ENCODE measurements around the gene PHLDB2. TPM values are rescaled to one million over a fixed set of nuclear protein-coding genes. Genes with fewer than 3 reads are reported as not detected.

PHLDB2 gene
- total RNA-seq, 6 donors from 2014 or later, result 22.4 to 67.1 (median 42.7) TPM

- peak in 1 of 2 donors; percentile 31 for ATAC-seq (ENCODE audit: low FRiP score in 2 of 2)
- peaks cover 9 to 13% (median 11%) of the 10 kb centered on the region in 4 donors for H3K4me1 ChIP-seq
- H3K27me3 ChIP-seq, result peaks cover 0 to 3% (median 0%) of the 10 kb centered on the region in 4 donors
- H3K9me3 ChIP-seq, result no peaks in the 10 kb centered on the region
- H3K27ac ChIP-seq, result no peak overlapping the region
- DNase-seq, result no peak
- WGBS, 2 donors, result 72 to 80% methylated on average over 8 of the region's 8 CpGs
- TF ChIP-seq POLR2AphosphoS5 (IDR thresholded peaks at IDR 0.05) (no peak), POLR2A (IDR thresholded peaks at IDR 0.05) (no peak), EP300 (IDR thresholded peaks at IDR 0.05) (no peak)
- TF ChIP-seq, protein P1, sequence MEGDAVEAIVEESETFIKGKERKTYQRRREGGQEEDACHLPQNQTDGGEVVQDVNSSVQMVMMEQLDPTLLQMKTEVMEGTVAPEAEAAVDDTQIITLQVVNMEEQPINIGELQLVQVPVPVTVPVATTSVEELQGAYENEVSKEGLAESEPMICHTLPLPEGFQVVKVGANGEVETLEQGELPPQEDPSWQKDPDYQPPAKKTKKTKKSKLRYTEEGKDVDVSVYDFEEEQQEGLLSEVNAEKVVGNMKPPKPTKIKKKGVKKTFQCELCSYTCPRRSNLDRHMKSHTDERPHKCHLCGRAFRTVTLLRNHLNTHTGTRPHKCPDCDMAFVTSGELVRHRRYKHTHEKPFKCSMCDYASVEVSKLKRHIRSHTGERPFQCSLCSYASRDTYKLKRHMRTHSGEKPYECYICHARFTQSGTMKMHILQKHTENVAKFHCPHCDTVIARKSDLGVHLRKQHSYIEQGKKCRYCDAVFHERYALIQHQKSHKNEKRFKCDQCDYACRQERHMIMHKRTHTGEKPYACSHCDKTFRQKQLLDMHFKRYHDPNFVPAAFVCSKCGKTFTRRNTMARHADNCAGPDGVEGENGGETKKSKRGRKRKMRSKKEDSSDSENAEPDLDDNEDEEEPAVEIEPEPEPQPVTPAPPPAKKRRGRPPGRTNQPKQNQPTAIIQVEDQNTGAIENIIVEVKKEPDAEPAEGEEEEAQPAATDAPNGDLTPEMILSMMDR (IDR thresholded peaks at IDR 0.05), result no peak
- no peak overlapping the region for H3K4me3 ChIP-seq
- H3K36me3 ChIP-seq, result no peaks in the 10 kb centered on the region
These were observed 143.3 kb downstream of the PHLDB2 start for GRCh38 chr3:112002096-112002971.

GRCh38 chr3:112003321-112004080, 144.4 kb downstream of the PHLDB2 start:
- no peaks in the 10 kb centered on the region for H3K9me3 ChIP-seq
- H3K4me3 ChIP-seq, result no peak overlapping the region
- H3K27me3 ChIP-seq, result peaks cover 0 to 3% (median 0%) of the 10 kb centered on the region in 4 donors
- 71 to 86% methylated on average over 3 to 4 of the region's 4 CpGs for WGBS, 2 donors
- ATAC-seq (ENCODE audit: low FRiP score in 2 of 2), result no peak
- no peak for DNase-seq
- H3K27ac ChIP-seq, result no peak overlapping the region
- H3K4me1 ChIP-seq, result peaks cover 8 to 11% (median 10%) of the 10 kb centered on the region in 4 donors
- H3K36me3 ChIP-seq, result no peaks in the 10 kb centered on the region
- TF ChIP-seq POLR2A (IDR thresholded peaks at IDR 0.05), result no peak
- no peak for TF ChIP-seq EP300 (IDR thresholded peaks at IDR 0.05)
- TF ChIP-seq POLR2AphosphoS5 (IDR thresholded peaks at IDR 0.05), result no peak
- TF ChIP-seq, protein P1 (IDR thresholded peaks at IDR 0.05), result no peak

DNA sequence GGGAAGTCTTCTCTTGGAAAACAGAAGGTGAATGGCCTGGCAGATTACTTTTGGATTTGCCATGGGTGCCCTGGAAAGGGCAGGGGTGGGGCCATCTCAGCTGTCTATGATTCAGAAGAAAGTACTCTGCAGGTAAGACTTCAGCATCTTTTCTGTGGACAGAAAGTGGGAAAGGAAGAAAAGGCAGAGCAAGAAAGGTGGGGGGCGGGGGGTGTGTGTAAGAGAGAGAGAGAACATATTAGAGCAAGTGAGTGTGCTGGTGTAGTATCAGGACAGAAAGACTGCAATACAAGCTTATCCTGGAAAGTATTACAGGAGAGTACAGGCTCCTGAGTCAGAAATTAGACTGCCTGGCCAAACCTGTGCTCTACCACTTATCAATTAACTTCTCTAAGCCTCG, 145.1 kb downstream of the PHLDB2 start:
- Histone ChIP-seq H3K4me3 (no peak overlapping the region), H3K36me3 (no peaks in the 10 kb centered on the region), H3K9me3 (no peaks in the 10 kb centered on the region), H3K27me3 (peaks cover 0 to 3% (median 0%) of the 10 kb centered on the region in 4 donors), H3K27ac (no peak overlapping the region), H3K4me1 (peaks cover 3 to 4% (median 4%) of the 10 kb centered on the region in 4 donors)
- ATAC-seq (ENCODE audit: low FRiP score in 2 of 2) (no peak), DNase-seq (no peak)
- WGBS, 2 donors, result 80 to 87% methylated on average over 2 of the region's 2 CpGs
- TF ChIP-seq POLR2AphosphoS5 (IDR thresholded peaks at IDR 0.05) (no peak), POLR2A (IDR thresholded peaks at IDR 0.05) (no peak), EP300 (IDR thresholded peaks at IDR 0.05) (no peak)
- TF ChIP-seq, protein P1 (IDR thresholded peaks at IDR 0.05), result no peak

DNA sequence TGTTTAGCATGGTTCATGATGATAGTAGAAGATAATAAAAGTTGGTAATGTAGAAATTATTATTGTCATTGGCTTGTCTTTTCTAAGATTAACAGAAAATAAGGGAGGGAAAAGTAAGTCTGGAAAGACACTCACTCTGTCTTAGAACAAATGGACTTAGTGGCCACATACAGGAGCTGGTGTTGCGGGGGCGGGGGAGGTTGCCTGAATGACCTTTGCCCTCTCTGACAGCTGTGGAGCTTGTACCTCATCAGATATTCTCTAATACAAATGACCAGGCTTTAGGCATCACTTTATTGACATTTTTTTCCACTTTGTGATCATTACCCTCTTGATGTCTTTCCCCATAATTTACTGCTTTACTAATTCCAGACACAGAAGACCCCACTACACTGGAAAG, 145.6 kb downstream of the PHLDB2 start:
- no peaks in the 10 kb centered on the region for H3K27me3 ChIP-seq
- ATAC-seq (ENCODE audit: low FRiP score in 2 of 2) (no peak), DNase-seq (no peak)
- H3K9me3 ChIP-seq, result no peaks in the 10 kb centered on the region
- no peak overlapping the region for H3K27ac ChIP-seq
- WGBS, 2 donors, result 79 to 92% methylated on average over 2 of the region's 2 CpGs
- TF ChIP-seq, protein P1 (IDR thresholded peaks at IDR 0.05), result no peak
- no peak for TF ChIP-seq POLR2AphosphoS5 (IDR thresholded peaks at IDR 0.05)
- TF ChIP-seq POLR2A (IDR thresholded peaks at IDR 0.05), result no peak
- no peak for TF ChIP-seq EP300 (IDR thresholded peaks at IDR 0.05)
- H3K4me1 ChIP-seq, result no peaks in the 10 kb centered on the region
- no peaks in the 10 kb centered on the region for H3K36me3 ChIP-seq
- no peak overlapping the region for H3K4me3 ChIP-seq

Measured in upper lobe of left lung (tissue), 6 donors.